HG03571 (cell line): Measurements from ENCODE around the gene ROBO3.

Experiments used
- ATAC-seq: cut with Tn5 transposase; IDR thresholded peaks from one replicate; pipeline ENCODE4 v1.9.1; 2021; ENCODE audit not compliant: unreplicated experiment

The ROBO3 gene

DNA sequence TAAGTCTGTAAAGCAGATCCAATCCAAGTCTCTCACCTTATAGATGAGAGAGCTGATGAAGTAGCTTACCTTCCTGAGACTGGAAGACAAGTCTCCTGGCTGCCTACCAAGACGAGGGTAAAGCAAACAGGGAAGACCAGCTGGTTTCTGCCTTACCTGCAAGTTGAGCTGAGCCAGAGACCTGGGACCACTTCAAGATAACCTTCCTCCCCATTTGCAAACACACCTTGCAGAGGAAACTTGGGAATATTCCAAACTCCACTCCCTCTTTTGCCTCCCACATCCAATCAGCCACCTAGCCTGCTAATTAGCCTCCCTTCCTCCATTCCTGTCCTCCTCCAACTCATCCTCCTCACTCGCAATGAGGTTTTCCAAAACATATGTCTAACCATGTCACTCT lies 23.4 kb upstream of the ROBO3 start:
- ATAC-seq = no peak

DNA sequence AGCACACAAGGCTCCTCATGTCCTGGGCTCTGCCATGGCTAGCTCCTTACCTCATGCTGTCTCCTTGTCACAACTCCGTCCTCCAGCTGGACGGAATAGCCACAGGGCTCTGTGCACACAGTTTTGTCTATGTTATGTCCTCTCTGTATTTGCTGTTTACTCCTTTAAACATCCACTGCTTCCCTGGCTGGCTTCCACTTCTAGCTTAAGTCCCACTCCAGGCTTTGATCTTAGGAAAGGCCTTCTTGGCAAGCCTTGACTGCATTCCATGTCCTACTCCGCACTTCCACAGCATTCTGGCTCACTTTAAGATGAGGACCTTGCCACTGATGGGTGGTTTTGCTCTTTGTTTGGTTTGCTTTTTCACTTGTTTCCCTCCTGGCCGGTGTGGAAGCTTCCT lies 22.9 kb upstream of the ROBO3 start:
- ATAC-seq = no peak

DNA sequence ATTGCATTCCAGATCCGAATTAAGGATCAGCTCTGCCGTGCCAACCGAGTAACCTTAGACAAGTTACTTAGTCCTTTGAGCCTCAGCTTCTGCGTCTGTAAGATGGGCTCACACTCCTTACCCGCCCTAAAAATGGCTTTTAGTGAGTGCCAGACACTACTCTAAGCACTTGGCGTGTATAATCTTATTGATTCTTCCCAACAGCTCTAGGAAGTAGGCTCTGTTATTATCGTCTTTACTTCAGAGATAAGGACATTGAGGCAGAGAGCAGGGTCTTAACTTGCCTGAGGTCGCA lies 21.7 kb upstream of the ROBO3 start:
- no peak for ATAC-seq

DNA sequence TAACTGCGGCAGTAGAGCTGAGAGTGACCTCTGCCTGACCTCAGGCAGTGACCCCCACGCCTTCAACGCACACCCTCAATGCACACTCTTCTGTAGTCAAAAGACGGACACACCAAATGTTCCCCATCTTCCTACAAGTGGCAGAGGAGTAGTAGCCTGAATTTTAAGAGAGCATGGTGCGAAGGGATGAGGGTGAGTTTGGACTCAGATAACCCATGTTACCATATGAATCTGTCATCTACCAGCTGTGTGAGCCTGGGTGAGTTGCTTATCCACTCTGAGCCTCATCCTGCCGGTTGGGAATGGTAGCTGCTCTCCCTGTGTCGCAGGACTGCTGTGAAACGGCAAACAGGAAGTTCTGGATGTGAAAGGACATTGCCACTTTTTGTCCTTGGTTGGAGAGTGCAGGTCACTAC lies 20.6 kb upstream of the ROBO3 start:
- no peak for ATAC-seq

DNA sequence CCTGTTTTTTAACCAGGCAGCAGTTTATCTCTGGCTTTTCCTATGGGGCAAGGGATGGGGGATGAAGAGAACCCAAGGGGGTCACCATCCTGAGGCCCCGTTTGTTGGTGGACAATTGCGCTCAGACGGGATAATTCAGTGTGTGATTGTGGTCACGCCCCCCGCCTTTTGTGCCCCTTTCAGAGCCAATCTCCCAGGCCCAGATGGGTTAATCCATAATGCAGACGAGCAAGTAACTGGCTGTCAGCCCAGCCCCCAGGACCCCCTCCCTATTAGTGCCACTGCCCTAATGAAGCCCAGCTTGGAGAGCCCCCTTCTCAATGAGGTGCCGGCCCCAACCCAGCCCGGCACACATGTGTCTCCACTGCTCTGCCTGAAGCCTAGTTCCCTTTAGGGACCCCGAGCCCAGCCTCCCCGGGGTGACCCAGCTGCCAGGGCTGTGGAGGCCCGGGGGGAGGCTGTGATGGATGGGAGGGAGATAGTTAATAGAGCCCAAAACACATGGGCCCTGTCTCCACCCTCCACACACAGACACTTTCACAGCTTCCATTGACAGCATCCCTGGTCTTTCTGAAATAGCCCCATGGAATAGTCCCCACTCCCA lies 19.1 kb upstream of the ROBO3 start:
- ATAC-seq = no peak

DNA sequence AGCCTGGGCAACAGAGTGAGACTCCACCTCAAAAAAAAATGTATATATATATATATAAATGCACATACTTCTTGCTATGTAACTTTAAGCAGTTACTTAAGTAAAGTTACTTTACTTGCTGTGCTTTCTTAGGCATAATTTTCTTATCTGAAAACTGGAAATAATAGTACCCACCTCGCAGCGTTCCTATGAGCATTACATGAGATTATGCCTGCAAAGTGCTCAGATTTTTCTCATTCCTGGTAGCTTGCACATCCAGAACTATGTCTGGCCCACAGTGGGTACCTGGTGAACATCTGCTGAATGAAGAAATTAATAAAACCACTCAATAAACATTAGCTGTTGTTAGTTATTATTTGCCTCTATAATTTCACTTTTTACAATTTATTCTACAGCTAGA lies 6.1 kb upstream of the ROBO3 start:
- ATAC-seq = no peak

DNA sequence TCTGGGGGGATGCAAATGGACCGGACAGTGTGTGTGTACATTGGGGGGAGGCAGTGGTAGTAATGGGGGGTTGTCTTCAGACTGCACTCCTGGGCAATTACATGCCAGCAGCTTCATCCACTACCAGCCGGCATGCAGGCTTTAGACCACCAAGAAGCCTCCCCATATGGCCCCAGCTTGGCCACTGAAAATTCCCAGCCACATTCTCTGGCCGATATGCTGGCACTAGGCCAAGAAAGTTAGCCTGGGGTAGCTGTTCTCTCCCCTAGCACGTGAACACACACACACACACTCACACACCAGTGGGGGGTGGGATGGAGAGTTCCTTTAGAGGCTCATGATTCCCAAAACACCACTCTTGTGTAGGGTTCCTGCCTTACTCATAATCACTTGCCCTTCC lies 3.6 kb upstream of the ROBO3 start:
- no peak for ATAC-seq

DNA sequence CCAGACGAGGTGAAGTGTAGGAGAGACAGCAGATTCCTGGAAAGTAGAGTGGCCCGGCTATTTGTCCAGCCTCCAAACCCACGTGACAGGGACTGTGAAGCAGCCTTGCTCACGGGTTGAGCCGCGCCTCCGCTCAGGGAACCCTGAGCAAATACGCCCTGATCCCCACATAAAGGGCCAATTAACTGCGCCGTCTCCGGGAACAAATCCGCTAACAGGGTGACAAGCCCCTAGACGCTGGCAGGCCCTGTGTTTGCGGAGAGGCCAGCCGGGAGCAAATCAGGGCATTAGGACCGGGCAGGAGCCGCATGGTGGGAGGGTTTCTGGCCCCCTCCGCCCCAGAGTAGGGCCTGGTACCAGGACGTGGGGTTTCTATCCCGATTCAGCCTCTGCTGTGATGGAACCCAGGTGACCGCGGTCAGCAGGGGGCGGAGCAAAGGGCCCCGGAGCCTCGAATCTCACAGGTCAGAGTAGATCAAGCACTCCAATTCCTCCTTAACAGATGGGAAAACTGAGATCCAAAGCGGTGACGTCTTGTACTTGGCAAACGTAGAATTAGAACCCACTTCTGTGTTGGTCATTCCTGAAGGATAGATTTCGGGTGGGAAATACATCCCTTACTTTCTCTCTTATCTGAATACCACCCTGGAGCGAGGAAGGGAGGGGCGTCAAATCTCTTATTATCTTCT lies 2.0 kb upstream of the ROBO3 start:
- no peak for ATAC-seq

DNA sequence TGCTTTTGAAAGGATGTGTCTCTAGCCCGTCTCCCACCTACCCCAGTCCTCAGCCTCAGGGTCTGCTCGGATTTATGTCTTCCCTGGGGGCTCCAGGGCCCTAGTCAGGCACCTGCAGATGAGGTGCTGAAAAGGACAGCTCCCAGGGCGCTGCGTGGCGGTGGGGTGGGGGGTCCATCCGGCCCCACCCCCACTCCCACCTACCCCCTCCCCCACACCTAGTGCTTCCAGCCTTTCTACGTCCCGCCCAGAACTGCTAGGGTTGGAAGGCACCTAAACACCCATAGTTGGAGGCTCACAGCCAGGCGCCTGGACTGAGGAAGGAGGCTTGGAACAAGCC lies 1.4 kb upstream of the ROBO3 start:
- no peak for ATAC-seq

DNA sequence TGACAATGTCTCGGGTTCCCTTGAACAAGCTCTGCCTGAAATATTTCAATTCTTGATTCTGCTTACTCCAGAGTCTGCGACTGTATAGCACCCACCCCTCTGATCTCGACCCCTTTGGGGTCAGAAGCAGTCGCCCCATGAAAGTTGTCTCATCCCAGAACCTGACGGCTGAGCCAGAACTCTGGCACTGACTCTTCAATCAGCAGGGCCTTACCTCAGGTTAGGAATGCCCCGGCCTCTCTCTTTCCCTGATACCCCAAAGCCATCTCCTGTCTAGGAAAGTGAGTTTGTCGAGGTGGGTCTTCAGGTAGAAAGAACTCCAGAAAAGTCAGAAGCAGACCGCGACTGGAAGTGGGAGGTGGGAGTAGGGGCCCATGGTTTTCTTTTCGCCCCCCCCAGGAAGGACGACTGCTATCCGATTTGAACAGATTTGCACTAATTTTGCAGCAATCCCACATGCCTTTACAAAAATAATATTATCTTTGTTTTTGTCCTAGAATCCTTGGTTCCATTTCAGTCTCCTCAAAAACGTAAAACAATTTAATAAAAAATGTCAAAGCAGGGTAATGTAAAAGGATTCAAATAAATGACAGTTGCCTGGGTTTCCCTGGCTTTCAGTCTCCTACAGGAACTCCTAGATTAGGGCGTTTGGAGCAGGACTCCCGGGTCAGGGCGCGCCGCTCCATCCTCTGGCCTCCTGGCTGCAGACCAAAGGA lies 898 bp upstream of the ROBO3 start:
- no peak for ATAC-seq

DNA sequence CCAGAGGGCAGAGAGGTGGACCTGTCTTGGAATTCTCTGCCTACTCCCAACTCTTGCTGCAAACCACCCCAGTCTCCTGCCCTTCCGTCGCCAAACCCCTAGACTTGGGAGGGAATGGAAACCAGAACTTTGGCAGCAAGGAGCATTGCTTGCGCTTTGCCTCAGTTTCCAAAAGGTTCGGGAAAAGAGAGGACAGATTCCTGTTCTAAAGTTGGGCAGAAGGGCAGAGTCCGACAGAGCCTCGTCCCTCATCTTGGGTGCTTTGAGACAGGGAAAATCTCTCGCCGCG lies 396 bp upstream of the ROBO3 start:
- ATAC-seq = no peak

DNA sequence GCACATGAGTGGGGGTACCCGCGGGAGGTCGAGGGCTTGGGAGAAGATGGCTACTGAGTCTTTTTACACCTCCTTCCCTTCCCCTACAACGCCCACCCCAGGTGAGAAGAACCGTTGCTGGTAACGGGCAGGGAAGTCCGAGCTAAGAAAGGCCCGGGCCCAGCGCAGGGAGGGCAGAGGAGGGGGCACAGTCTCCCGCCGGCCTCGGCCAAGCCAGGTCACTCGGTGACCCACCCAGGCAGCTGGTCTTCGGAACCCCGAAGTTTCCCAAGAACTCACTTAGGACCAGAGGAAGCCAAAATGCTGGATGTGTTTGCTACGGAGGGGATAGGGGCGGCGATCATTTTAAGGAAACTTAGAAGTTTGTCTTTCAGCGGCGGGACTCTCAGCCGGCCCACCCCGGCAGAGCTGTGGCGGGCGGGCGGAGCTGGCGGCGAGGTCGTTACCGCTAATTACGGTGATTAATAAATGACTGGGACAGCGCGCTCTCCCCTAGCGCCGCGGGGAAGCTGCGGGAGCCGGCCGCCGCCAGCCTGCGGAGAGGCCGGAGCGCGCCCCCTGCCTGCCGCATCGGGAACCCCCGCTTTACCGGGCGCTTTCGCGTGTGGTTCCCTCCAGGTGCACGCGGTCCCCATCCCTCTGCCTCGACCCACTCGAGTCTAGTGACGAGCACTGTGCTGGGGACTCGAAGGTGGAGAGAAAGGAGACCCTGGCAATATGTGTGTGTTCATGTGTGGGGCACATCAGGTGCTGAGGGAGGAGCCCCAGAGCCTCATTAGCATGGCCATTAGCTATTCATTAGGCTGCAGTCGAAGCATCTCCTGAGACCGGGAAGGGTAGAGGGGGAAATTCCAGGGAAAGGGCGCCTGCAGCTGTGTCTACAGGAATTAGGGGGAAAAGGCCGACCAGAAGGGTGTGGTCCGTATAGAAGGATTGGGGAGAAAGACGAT lies 945 bp downstream of the ROBO3 start:
- ATAC-seq = no peak

DNA sequence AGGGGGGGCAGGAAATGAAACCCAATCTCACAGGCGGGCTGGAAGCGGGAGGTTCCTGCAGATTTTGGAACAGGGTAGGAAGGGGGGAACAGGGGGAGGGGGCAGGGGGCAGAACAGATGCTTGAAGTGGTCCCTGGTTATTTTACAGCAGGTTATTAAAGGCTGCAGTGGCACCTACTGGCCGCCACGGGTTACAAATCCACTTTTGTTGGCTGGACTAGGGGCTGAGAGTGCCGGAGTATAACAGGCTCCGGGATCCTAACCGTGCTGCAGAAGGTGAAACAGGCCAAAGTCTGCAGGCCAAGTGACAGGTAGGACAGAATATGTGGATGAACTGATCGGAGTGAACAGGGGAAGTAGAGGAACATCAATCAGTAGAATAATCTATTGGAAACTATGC lies 2.5 kb downstream of the ROBO3 start:
- ATAC-seq = no peak

DNA sequence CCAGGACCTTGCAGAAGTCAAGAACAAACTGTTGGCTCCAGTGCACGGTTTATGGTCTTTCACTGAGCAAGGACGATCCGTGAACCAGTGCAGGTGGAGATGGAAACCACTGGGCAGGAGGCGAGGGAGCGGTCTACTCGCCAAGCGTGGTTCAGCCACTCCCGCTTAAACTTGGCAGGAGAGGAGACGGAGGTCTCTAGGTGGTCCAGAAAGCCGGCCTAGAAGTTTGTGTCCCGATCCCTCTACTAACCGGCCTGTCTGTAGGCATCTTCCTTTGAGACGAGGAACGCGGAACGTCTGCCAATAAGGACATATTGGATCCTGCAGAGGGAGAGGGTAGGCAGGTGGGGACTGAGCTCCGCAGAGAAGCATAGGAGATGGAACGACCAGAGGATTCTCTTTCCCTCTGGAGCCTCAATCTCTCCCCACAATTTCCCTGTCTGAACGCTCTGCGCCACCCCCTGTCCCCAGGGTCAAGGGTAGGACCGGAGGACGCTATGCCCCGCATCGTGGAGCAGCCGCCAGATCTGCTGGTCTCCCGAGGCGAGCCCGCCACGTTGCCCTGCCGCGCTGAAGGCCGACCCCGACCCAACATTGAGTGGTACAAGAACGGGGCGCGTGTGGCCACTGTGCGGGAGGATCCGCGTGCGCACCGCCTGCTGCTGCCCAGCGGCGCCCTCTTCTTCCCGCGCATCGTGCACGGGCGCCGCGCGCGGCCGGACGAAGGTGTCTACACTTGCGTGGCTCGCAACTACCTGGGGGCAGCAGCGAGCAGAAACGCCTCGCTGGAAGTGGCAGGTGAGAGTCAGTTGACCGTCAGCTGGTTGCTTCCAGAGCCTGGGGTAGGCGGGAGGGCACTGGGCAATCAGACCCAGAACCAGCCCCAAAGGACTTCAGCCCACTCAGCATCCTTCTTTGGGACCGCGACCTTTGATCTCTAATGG lies 3.4 kb downstream of the ROBO3 start:
- no peak for ATAC-seq

DNA sequence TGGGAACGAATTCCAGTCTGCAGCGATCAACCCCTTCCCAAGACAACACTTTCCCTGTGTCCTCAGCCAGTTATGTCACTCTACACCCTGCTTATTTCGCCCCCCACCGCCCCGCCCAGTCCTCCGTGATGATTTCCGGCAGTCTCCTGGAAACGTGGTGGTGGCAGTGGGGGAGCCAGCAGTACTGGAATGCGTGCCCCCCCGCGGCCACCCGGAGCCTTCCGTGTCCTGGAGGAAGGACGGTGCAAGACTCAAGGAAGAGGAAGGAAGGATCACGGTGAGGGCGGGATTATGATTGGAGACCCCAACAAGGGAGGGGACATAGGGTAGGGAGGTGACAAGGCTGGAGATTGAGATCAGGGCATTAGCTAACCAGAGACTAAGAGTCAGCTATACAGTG lies 4.1 kb downstream of the ROBO3 start:
- ATAC-seq = no peak

DNA sequence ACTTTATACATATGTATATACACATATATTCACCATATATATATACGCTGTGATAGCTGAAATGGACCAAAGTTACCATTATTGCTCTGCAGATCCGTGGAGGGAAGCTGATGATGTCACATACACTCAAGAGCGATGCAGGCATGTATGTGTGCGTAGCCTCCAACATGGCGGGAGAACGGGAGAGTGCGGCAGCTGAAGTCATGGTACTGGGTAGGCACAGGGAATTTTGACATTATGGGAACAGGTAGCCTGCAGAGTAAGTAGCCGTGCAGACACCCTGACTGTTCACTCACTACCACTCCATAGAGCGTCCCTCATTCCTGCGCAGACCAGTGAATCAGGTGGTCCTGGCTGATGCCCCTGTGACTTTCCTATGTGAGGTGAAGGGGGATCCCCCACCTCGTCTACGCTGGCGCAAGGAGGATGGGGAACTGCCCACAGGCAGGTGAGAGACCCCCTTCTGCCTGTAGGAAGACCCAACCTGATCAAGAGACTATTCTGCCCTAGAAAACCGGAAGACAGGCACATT lies 4.7 kb downstream of the ROBO3 start:
- ATAC-seq = no peak

DNA sequence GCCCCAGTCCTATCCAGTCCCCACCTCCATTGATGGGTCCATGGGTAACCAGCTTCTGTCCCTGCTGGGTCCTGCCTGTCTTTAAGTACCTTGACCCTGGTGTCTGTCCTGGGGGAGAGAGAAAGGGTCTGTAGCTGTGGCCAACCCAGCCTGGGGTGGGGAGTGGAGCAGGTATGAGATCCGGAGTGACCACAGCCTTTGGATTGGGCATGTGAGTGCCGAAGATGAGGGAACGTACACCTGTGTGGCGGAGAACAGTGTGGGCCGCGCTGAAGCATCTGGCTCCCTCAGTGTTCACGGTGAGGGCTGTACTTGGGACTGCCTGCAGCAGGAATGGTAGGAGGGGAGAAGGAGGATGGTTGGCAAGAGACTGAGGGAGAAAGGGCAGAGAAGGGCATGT lies 5.2 kb downstream of the ROBO3 start:
- no peak for ATAC-seq

DNA sequence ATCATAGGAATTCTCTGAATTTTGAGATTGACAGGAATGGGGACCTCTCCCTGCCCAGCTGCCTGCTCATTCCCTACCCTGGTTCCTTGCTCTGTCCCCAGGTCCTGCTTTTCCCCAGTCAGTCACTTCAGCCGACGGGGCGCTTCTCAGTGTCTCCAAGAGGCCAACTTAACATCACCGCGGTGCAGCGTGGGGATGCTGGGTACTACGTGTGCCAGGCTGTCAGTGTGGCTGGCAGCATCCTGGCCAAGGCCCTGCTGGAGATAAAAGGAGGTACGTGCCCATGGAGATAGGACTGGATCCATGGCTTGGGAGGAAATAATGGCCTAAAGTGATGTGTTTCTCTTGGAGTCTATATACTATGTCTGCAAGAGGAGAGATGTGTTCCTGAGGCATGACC lies 7.0 kb downstream of the ROBO3 start:
- ATAC-seq = no peak

DNA sequence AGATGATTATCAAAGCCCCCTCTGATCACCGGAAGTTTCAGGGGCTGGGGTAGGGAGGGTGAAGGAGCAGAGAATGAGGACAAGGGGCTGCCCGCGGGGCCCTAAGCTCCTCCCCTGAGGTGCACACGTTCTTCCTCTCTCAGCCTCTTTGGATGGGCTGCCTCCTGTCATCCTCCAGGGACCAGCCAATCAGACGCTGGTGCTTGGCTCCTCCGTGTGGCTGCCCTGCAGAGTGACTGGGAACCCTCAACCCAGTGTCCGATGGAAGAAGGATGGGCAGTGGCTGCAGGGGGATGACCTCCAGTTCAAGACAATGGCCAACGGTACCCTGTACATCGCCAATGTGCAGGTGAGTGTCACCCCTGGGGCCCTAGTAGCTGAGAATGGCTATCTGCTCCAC lies 7.5 kb downstream of the ROBO3 start:
- ATAC-seq = no peak

DNA sequence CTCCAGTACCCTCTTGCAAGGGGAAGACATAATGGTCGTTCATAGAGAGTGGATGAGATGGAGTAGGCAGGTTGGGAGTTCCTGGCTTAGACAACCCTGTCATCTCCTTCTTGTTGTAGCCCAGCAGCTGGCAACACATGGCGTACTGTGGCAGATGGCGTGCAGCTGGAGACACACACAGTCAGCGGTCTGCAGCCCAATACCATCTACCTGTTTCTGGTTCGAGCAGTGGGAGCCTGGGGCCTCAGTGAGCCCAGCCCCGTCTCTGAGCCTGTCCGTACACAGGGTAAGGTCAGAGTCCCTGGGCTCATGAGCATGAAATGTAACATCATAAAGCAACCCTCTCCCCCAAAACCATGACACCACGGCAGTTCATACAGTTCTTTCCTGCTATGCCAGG lies 8.7 kb downstream of the ROBO3 start:
- ATAC-seq = no peak
